ENCODE results near the gene TMEM205. TPM values are rescaled to one million over a fixed set of nuclear protein-coding genes. Genes with fewer than 3 reads are reported as not detected.

The TMEM205 gene
- total RNA-seq, 1 experiment from 2014 or later = 128 TPM

Other genes starting within 250 kb of the TMEM205 start
- 66.8 and 67.0 TPM in 2 replicates for gene SPC24, start 190.5 kb downstream of the TMEM205 start, total RNA-seq (2014; rRNA removed; shearing (Covaris generic))
- gene KANK2, start 148.7 kb downstream of the TMEM205 start, total RNA-seq (2014; rRNA removed; shearing (Covaris generic)) = 32.3 and 41.8 TPM in 2 replicates
- gene ANGPTL8, start 106.6 kb downstream of the TMEM205 start, total RNA-seq (2014; rRNA removed; shearing (Covaris generic)) = not detected in 2 replicates
- gene DOCK6, start 83.7 kb downstream of the TMEM205 start, total RNA-seq (2014; rRNA removed; shearing (Covaris generic)) = 26.9 and 33.7 TPM in 2 replicates
- gene TSPAN16, start 50.1 kb downstream of the TMEM205 start, total RNA-seq (2014; rRNA removed; shearing (Covaris generic)) = not detected in 2 replicates
- 10.1 and 11.2 TPM in 2 replicates for gene RAB3D, start 6.6 kb downstream of the TMEM205 start, total RNA-seq (2014; rRNA removed; shearing (Covaris generic))
- gene CCDC159, start 251 bp upstream of the TMEM205 start, total RNA-seq (2014; rRNA removed; shearing (Covaris generic)) = 2.7 and 5.5 TPM in 2 replicates
- 5.7 and 7.0 TPM in 2 replicates for gene PLPPR2, start 9.2 kb upstream of the TMEM205 start, total RNA-seq (2014; rRNA removed; shearing (Covaris generic))
- gene SWSAP1, start 28.4 kb upstream of the TMEM205 start, total RNA-seq (2014; rRNA removed; shearing (Covaris generic)) = 3.0 and 3.3 TPM in 2 replicates
- 14.9 and 15.8 TPM in 2 replicates for gene EPOR, start 38.0 kb upstream of the TMEM205 start, total RNA-seq (2014; rRNA removed; shearing (Covaris generic))
- 1.6 and 7.8 TPM in 2 replicates for gene RGL3, start 73.0 kb upstream of the TMEM205 start, total RNA-seq (2014; rRNA removed; shearing (Covaris generic))
- 0.66 and 1.4 TPM in 2 replicates for gene ODAD3, start 88.9 kb upstream of the TMEM205 start, total RNA-seq (2014; rRNA removed; shearing (Covaris generic))
- gene PRKCSH, start 89.4 kb upstream of the TMEM205 start, total RNA-seq (2014; rRNA removed; shearing (Covaris generic)) = 97.7 and 108 TPM in 2 replicates
- gene ELAVL3, start 134.8 kb upstream of the TMEM205 start, total RNA-seq (2014; rRNA removed; shearing (Covaris generic)) = 0.17 and 0.52 TPM in 2 replicates
- gene ZNF653, start 159.6 kb upstream of the TMEM205 start, total RNA-seq (2014; rRNA removed; shearing (Covaris generic)) = 8.5 and 9.8 TPM in 2 replicates
- 72.4 and 77.5 TPM in 2 replicates for gene ECSIT, start 182.9 kb upstream of the TMEM205 start, total RNA-seq (2014; rRNA removed; shearing (Covaris generic))
- gene CNN1, start 192.6 kb upstream of the TMEM205 start, total RNA-seq (2014; rRNA removed; shearing (Covaris generic)) = 24.1 and 26.7 TPM in 2 replicates
- 48.2 and 66.7 TPM in 2 replicates for gene ELOF1, start 213.0 kb upstream of the TMEM205 start, total RNA-seq (2014; rRNA removed; shearing (Covaris generic))
- 1.0 and 3.7 TPM in 2 replicates for gene ACP5, start 231.4 kb upstream of the TMEM205 start, total RNA-seq (2014; rRNA removed; shearing (Covaris generic))